HCT116 (cell line): ENCODE measurements around the gene FNDC3B. TPM values are rescaled to one million over a fixed set of nuclear protein-coding genes. Genes with fewer than 3 reads are reported as not detected.

ENCODE experiments used
- ATAC-seq: fragments of 200-7000 bp; cut with Tn5 transposase; 2 replicates; pipeline ENCODE4 v1.9.1; 2020; ENCODE audit warnings: mild to moderate bottlenecking, moderate library complexity
- BruUV-seq: library from RNA; stranded (reverse); fragments of 400-500 nt; replicated peaks from 2 replicates; lab custom pipeline; 2021; lab: Mats Ljungman, UMichigan
- CTCF ChIA-PET: fragments of 300-600 bp; sonication (Branson Sonifier 250); formaldehyde crosslinking; loops from one replicate; lab custom pipeline; 2021; ENCODE audit warnings: antibody characterized with exemption; lab: Charles Lee
- POLR2A ChIA-PET: fragments of 300-600, 350-600 bp; sonication (Branson Sonifier 250); formaldehyde crosslinking; loops from one replicate; lab custom pipeline; 2021; ENCODE audit warnings: antibody characterized with exemption; lab: Charles Lee
- RAD21 ChIA-PET, 2 experiments: fragments of 300-600 bp; sonication (Branson Sonifier 250); formaldehyde crosslinking; loops; one replicate each; lab custom pipeline; 2023; ENCODE audit warnings: low total read pairs in 2 of 2; ENCODE audit not compliant: uncharacterized antibody in 2 of 2, unreplicated experiment in 2 of 2, low non-redundant PET in 1 of 2; lab: Charles Lee
- DNase-seq: peaks from one replicate; pipeline ENCODE4 v3.0.0-alpha.2; 2010; ENCODE audit warnings: low read depth, low spot score
- H2AFZ ChIP-seq: fragments of 200-600 bp; shearing (Covaris generic), sonication (generic); 2 replicates; pipeline ENCODE4 v1.6.1; 2017; ENCODE audit warnings: low read depth, mixed run types, mixed read lengths, antibody characterized with exemption, low read length; ENCODE audit not compliant: poor library complexity, severe bottlenecking
- H3K27ac ChIP-seq: 2 replicates; pipeline ENCODE4 v1.5.1; 2012; ENCODE audit warnings: low read depth, low read length
- H3K27me3 ChIP-seq: fragments of 200-600 bp; sonication (generic); 2 replicates; pipeline ENCODE4 v1.6.1; 2016; ENCODE audit warnings: mixed run types, low read length, mixed read lengths; ENCODE audit not compliant: insufficient read depth
- H3K36me3 ChIP-seq, 2 experiments: fragments of 200-500 bp in 1 of 2; fragments of 200-600 bp in 1 of 2; sonication (Bioruptor generic) in 1 of 2; sonication (generic) in 1 of 2; 2 replicates each; pipeline versions ENCODE4 v1.5.1 to v1.6.1; 2014 to 2016; ENCODE audit warnings: low read length in 2 of 2, inconsistent platforms in 1 of 2, mixed read lengths in 1 of 2, mixed run types in 1 of 2; ENCODE audit not compliant: insufficient read depth in 2 of 2, control insufficient read depth in 1 of 2
- H3K4me1 ChIP-seq, 2 experiments: fragments of 200-600 bp in 1 of 2; sonication (generic) in 1 of 2; 2 replicates each; pipeline versions ENCODE4 v1.5.1 to v1.6.1; 2012 to 2017; ENCODE audit warnings: low read length in 2 of 2, inconsistent platforms in 1 of 2, mild to moderate bottlenecking in 1 of 2, mixed read lengths in 1 of 2, mixed run types in 1 of 2, moderate library complexity in 1 of 2; ENCODE audit not compliant: insufficient read depth in 2 of 2, control insufficient read depth in 1 of 2
- H3K4me2 ChIP-seq: fragments of 200-600 bp; sonication (generic); 2 replicates; pipeline ENCODE4 v1.6.1; 2017; ENCODE audit warnings: mixed run types, low read length, mixed read lengths
- H3K4me3 ChIP-seq, 2 experiments: fragments of 200-600 bp in 1 of 2; sonication (generic) in 1 of 2; replicated peaks in 1 of 2; 2 replicates each; pipeline ENCODE4 v1.5.1; 2011 to 2016; ENCODE audit warnings: low read length in 2 of 2, control low read depth in 1 of 2, low read depth in 1 of 2, mild to moderate bottlenecking in 1 of 2, mixed read lengths in 1 of 2, mixed run types in 1 of 2
- H3K79me2 ChIP-seq: fragments of 200-600 bp; sonication (generic); 2 replicates; pipeline ENCODE4 v1.6.1; 2017; ENCODE audit warnings: mild to moderate bottlenecking, mixed run types, low read length, moderate library complexity, mixed read lengths; ENCODE audit not compliant: insufficient read depth
- H3K9ac ChIP-seq: fragments of 200-600 bp; sonication (generic); 2 replicates; pipeline ENCODE4 v1.6.1; 2016; ENCODE audit warnings: low read length, mixed read lengths
- H3K9me2 ChIP-seq: fragments of 200-600 bp; sonication (generic), shearing (Covaris generic); 2 replicates; pipeline ENCODE4 v1.6.1; 2017; ENCODE audit warnings: mixed run types, mild to moderate bottlenecking, moderate library complexity; ENCODE audit not compliant: insufficient read depth
- H3K9me3 ChIP-seq, 2 experiments: fragments of 200-500 bp in 1 of 2; fragments of 200-600 bp in 1 of 2; sonication (Bioruptor generic) in 1 of 2; sonication (generic) in 1 of 2; 2 replicates each; pipeline ENCODE4 v1.6.1; 2014 to 2017; ENCODE audit warnings: low read length in 2 of 2, mixed read lengths in 2 of 2, inconsistent platforms in 1 of 2, low read depth in 1 of 2, mild to moderate bottlenecking in 1 of 2, mixed run types in 1 of 2, moderate library complexity in 1 of 2; ENCODE audit not compliant: control insufficient read depth in 1 of 2, insufficient read depth in 1 of 2
- H4K20me1 ChIP-seq: fragments of 200-600 bp; sonication (generic), shearing (Covaris generic); 2 replicates; pipeline ENCODE4 v1.6.1; 2017; ENCODE audit warnings: mixed run types, mild to moderate bottlenecking, moderate library complexity; ENCODE audit not compliant: insufficient read depth
- CBX3 ChIP-seq: IDR thresholded peaks from 2 replicates; pipeline ENCODE4 v1.6.1; 2012; ENCODE audit warnings: low read depth
- CTCF ChIP-seq, 3 experiments: fragments of 200-600 bp in 1 of 3; sonication (generic) in 1 of 3; IDR thresholded peaks in 2 of 3; conservative IDR thresholded peaks in 1 of 3; 2 replicates each; pipeline ENCODE4 v1.5.1; 2012 to 2017; ENCODE audit warnings: low read depth in 2 of 3, low read length in 2 of 3, antibody characterized with exemption in 1 of 3, borderline replicate concordance in 1 of 3, control low read depth in 1 of 3, mild to moderate bottlenecking in 1 of 3, mixed read lengths in 1 of 3, mixed run types in 1 of 3, moderate library complexity in 1 of 3; ENCODE audit not compliant: insufficient read depth in 1 of 3
- EGR1 ChIP-seq: IDR thresholded peaks from 2 replicates; pipeline ENCODE4 v1.6.1; 2012; ENCODE audit warnings: low read depth
- ELF1 ChIP-seq: IDR thresholded peaks from 2 replicates; pipeline ENCODE4 v1.6.1; 2012; ENCODE audit warnings: low read depth, borderline replicate concordance
- EZH2 ChIP-seq: fragments of 200-600 bp; sonication (generic); IDR thresholded peaks from 2 replicates; pipeline ENCODE4 v1.6.1; 2017; ENCODE audit warnings: antibody characterized with exemption, mixed run types
- EZH2phosphoT487 ChIP-seq: fragments of 200-600 bp; IDR thresholded peaks from 2 replicates; pipeline ENCODE4 v1.6.1; 2018; ENCODE audit warnings: antibody characterized with exemption, borderline replicate concordance
- FOSL1 ChIP-seq: IDR thresholded peaks from 2 replicates; pipeline ENCODE4 v1.6.1; 2012; ENCODE audit warnings: low read depth
- JUND ChIP-seq: IDR thresholded peaks from 2 replicates; pipeline ENCODE4 v1.6.1; 2012
- POLR2A ChIP-seq: IDR thresholded peaks from 2 replicates; pipeline ENCODE4 v1.7.0; 2011; ENCODE audit warnings: borderline replicate concordance; ENCODE audit not compliant: insufficient read depth, insufficient read length; ENCODE audit errors: extremely low read depth
- POLR2AphosphoS5 ChIP-seq: IDR thresholded peaks from 2 replicates; pipeline ENCODE4 v1.6.1; 2011; ENCODE audit warnings: mild to moderate bottlenecking, low read depth, low read length, moderate library complexity
- SP1 ChIP-seq: IDR thresholded peaks from 2 replicates; pipeline ENCODE4 v1.6.1; 2012; ENCODE audit warnings: low read depth
- TCF7L2 ChIP-seq: IDR thresholded peaks from 2 replicates; pipeline ENCODE4 v1.7.0; 2011; ENCODE audit warnings: borderline replicate concordance, inconsistent platforms; ENCODE audit not compliant: insufficient read depth, insufficient read length; ENCODE audit errors: extremely low read depth
- ZFX ChIP-seq: fragments of 450-650 bp; IDR thresholded peaks from 2 replicates; pipeline ENCODE4 v1.6.1; 2017
- ZNF274 ChIP-seq: fragments of 200-500 bp; sonication (Bioruptor generic); IDR thresholded peaks from 2 replicates; pipeline ENCODE4 v1.6.1; 2014; ENCODE audit warnings: mild to moderate bottlenecking, low read depth, low read length, inconsistent platforms
- intact Hi-C: fragments of 100-400 bp; cut with micrococcal nuclease; formaldehyde crosslinking; loops from 2 replicates; pipeline ENCODE4 v1.10.0; 2022
- total RNA-seq: library from RNA; stranded (reverse); gene quantifications from one replicate; pipeline ENCODE4 v1.2.1, GENCODE V29; 2021; ENCODE audit not compliant: unreplicated experiment
- TF ChIP-seq, protein P1 (sequence below): IDR thresholded peaks from 2 replicates; pipeline ENCODE4 v1.6.1; 2011; ENCODE audit warnings: mild to moderate bottlenecking, low read length, moderate library complexity; ENCODE audit not compliant: insufficient replicate concordance; ENCODE audit errors: extremely low read depth
- TF ChIP-seq, protein P2 (sequence below): IDR thresholded peaks from 2 replicates; pipeline ENCODE4 v1.6.1; 2012

The FNDC3B gene
- total RNA-seq, 1 experiment from 2014 or later = 45.7 TPM

- Histone ChIP-seq H3K9ac (no peak overlapping the region), H3K9me3 (no peaks in the 10 kb centered on the region), H3K4me1 (peaks cover 2 to 3% of the 10 kb centered on the region in 2 experiments; a peak in 1 of 4 replicates), H3K4me2 (no peak overlapping the region), H3K4me3 (no peak overlapping the region), H4K20me1 (no peaks in the 10 kb centered on the region), H3K36me3 (no peaks in the 10 kb centered on the region), H3K27me3 (no peaks in the 10 kb centered on the region), H3K9me2 (no peaks in the 10 kb centered on the region), H3K27ac (no peak overlapping the region), H3K79me2 (peaks cover 8% of the 10 kb centered on the region; the same call in 1 of the 2 replicates), H2AFZ (no peak overlapping the region)
- DNase-seq = no peak
- RAD21 ChIA-PET = no interaction called here
- POLR2A ChIA-PET = no interaction called here
- TF ChIP-seq, protein P1, sequence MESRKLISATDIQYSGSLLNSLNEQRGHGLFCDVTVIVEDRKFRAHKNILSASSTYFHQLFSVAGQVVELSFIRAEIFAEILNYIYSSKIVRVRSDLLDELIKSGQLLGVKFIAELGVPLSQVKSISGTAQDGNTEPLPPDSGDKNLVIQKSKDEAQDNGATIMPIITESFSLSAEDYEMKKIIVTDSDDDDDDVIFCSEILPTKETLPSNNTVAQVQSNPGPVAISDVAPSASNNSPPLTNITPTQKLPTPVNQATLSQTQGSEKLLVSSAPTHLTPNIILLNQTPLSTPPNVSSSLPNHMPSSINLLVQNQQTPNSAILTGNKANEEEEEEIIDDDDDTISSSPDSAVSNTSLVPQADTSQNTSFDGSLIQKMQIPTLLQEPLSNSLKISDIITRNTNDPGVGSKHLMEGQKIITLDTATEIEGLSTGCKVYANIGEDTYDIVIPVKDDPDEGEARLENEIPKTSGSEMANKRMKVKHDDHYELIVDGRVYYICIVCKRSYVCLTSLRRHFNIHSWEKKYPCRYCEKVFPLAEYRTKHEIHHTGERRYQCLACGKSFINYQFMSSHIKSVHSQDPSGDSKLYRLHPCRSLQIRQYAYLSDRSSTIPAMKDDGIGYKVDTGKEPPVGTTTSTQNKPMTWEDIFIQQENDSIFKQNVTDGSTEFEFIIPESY = no peak
- TF ChIP-seq TCF7L2 (no peak), CTCF (IDR thresholded peaks at IDR 0.05 in 2 of 3, conservative IDR thresholded peaks at IDR 0.05 in 1 of 3; ENCODE audit: borderline replicate concordance in 1 of 3, insufficient read depth in 1 of 3, low read depth in 2 of 3, low read length in 2 of 3) (no peak), EZH2phosphoT487 (no peak), POLR2AphosphoS5 (no peak), EZH2 (no peak), ZNF274 (no peak), ELF1 (no peak), POLR2A (no peak), JUND (no peak), EGR1 (no peak), CBX3 (no peak), ZFX (no peak), FOSL1 (no peak), SP1 (no peak)
- TF ChIP-seq, protein P2, sequence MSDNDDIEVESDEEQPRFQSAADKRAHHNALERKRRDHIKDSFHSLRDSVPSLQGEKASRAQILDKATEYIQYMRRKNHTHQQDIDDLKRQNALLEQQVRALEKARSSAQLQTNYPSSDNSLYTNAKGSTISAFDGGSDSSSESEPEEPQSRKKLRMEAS = no peak
- ATAC-seq = no peak
- intact Hi-C loops = no loop called here
- CTCF ChIA-PET = no interaction called here
- BruUV-seq = no TSS peak
Observed at GRCh38 chr3:172202797-172203196, 163.4 kb downstream of the FNDC3B start.
